ENCODE measurements around the gene AXIN1.
"Not testable (repeated sequence)": the region's sequence is repeated elsewhere in the genome, so short reads cannot be mapped to it uniquely, and the experiment has no call there.

The AXIN1 gene

GRCh38 chr16:391885-392335, 39.4 kb upstream of the AXIN1 start:
- Histone ChIP-seq H3K4me3 (ENCODE audit: low read depth, low read length) (no peak overlapping the region), H3K27me3 (ENCODE audit: control insufficient read depth, insufficient read depth, low read length) (no peaks in the 10 kb centered on the region), H3K9ac (ENCODE audit: low read depth, low read length) (no peak overlapping the region), H3K36me3 (ENCODE audit: control insufficient read depth, insufficient read depth, low read length) (no peaks in the 10 kb centered on the region), H3K9me3 (ENCODE audit: control insufficient read depth, insufficient read depth, low read length) (no peaks in the 10 kb centered on the region), H3K4me1 (ENCODE audit: control insufficient read depth, insufficient read depth, low read length) (peaks cover 5% of the 10 kb centered on the region)

GRCh38 chr16:389352-389751, 36.8 kb upstream of the AXIN1 start:
- Histone ChIP-seq H3K36me3 (ENCODE audit: control insufficient read depth, insufficient read depth, low read length) (no peaks in the 10 kb centered on the region), H3K4me1 (ENCODE audit: control insufficient read depth, insufficient read depth, low read length) (peaks cover 4% of the 10 kb centered on the region), H3K9ac (ENCODE audit: low read depth, low read length) (no peak overlapping the region), H3K9me3 (ENCODE audit: control insufficient read depth, insufficient read depth, low read length) (no peaks in the 10 kb centered on the region), H3K27me3 (ENCODE audit: control insufficient read depth, insufficient read depth, low read length) (no peaks in the 10 kb centered on the region), H3K4me3 (ENCODE audit: low read depth, low read length) (no peak overlapping the region)

- not testable (repeated sequence) for H3K4me3 ChIP-seq (ENCODE audit: low read depth, low read length); H3K36me3 ChIP-seq (ENCODE audit: control insufficient read depth, insufficient read depth, low read length); H3K27me3 ChIP-seq (ENCODE audit: control insufficient read depth, insufficient read depth, low read length); H3K4me1 ChIP-seq (ENCODE audit: control insufficient read depth, insufficient read depth, low read length); H3K9ac ChIP-seq (ENCODE audit: low read depth, low read length); H3K9me3 ChIP-seq (ENCODE audit: control insufficient read depth, insufficient read depth, low read length)
These were observed 35.5 kb upstream of the AXIN1 start for GRCh38 chr16:387761-388666.

DNA sequence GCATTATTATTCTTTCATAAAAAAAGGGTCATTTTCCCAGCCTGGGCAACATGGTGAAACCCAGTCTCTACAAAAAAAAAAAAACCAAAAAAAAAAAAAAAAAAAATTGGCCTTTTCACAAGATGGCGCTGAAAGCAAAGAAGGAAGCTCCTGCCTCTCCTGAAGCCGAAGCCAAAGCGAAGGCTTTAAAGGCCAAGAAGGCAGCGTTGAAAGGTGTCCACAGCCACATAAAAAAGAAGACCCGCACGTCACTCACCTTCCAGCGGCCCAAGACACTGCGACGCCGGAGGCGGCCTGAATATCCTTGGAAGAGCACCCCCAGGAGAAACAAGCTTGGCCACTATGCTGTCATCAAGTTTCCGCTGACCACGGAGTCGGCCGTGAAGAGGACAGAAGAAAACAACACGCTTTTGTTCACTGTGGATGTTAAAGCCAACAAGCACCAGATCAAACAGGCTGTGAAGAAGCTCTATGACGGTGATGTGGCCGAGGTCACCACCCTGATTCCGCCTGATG, 34.2 kb upstream of the AXIN1 start:
- H3K4me1 ChIP-seq (ENCODE audit: control insufficient read depth, insufficient read depth, low read length): peaks cover 8% of the 10 kb centered on the region
- H3K9ac ChIP-seq (ENCODE audit: low read depth, low read length): no peak overlapping the region
- no peak overlapping the region for H3K4me3 ChIP-seq (ENCODE audit: low read depth, low read length)
- no peaks in the 10 kb centered on the region for H3K36me3 ChIP-seq (ENCODE audit: control insufficient read depth, insufficient read depth, low read length)
- H3K9me3 ChIP-seq (ENCODE audit: control insufficient read depth, insufficient read depth, low read length): no peaks in the 10 kb centered on the region
- no peaks in the 10 kb centered on the region for H3K27me3 ChIP-seq (ENCODE audit: control insufficient read depth, insufficient read depth, low read length)

GRCh38 chr16:383326-384051, 31.0 kb upstream of the AXIN1 start:
- Histone ChIP-seq H3K36me3 (ENCODE audit: control insufficient read depth, insufficient read depth, low read length) (no peaks in the 10 kb centered on the region), H3K4me1 (ENCODE audit: control insufficient read depth, insufficient read depth, low read length) (peaks cover 15% of the 10 kb centered on the region), H3K4me3 (ENCODE audit: low read depth, low read length) (peak overlapping the region; percentile 79), H3K9ac (ENCODE audit: low read depth, low read length) (peak overlapping the region; percentile 73), H3K27me3 (ENCODE audit: control insufficient read depth, insufficient read depth, low read length) (no peaks in the 10 kb centered on the region), H3K9me3 (ENCODE audit: control insufficient read depth, insufficient read depth, low read length) (no peaks in the 10 kb centered on the region)

DNA sequence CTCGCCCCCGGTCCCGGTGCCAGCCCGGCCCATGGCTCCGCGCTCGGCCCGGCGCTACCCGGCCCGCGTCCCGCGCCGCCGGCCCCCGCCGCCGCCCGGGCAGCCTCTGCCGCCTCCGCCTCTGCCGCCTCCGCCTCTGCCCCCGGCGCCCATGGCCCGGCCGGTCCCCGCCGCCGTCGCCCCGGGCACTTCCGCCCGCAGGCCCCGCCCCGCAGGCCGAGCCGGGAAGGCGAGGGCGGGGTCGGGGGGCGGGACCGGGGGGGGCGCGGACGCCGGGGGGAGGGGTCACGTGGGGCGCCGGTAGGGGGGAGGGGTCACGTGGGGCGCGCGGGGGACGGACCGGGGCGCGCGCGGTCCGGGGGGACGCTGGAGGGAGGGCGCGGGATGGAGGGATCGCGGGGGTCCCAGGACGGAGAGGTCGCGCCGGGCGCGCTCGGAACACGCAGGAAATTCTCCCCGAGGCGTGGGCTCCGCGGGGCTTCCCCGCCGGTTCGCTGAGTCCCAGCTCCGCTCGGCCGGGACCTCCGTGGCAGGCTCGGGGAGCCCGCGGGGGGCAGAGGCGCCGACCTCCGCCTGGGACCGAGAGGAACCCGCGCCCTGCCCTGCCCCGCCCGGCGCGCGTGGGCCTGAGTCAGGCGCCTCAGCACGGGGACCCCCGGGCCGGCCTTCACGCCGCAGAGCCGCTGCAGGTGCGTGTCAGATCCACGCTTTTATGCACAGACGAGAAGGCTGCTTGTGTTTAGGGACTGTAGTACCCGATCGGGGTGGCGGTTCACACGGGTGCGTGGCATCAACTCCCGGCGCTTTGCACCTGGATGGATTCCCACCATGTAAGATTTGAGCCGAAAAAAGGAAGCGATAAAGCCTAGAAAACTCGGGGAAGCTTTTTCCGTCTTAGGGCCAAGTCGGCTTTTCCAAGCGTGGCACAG, 29.5 kb upstream of the AXIN1 start, which contains the start of gene PGAP6:
Gene PGAP6 (minus strand): TSS at position 190 of the 929 bp plus-strand sequence. CDS start 157 bp downstream, at position 33.
- Histone ChIP-seq H3K4me3 (ENCODE audit: low read depth, low read length) (peak within 1 kb of the TSS; percentile 79), H3K9ac (ENCODE audit: low read depth, low read length) (peak within 1 kb of the TSS; percentile 76), H3K27me3 (ENCODE audit: control insufficient read depth, insufficient read depth, low read length) (no peaks in the 10 kb centered on the region), H3K36me3 (ENCODE audit: control insufficient read depth, insufficient read depth, low read length) (peaks cover 8% of the 10 kb centered on the region), H3K4me1 (ENCODE audit: control insufficient read depth, insufficient read depth, low read length) (peaks cover 15% of the 10 kb centered on the region), H3K9me3 (ENCODE audit: control insufficient read depth, insufficient read depth, low read length) (no peaks in the 10 kb centered on the region)

DNA sequence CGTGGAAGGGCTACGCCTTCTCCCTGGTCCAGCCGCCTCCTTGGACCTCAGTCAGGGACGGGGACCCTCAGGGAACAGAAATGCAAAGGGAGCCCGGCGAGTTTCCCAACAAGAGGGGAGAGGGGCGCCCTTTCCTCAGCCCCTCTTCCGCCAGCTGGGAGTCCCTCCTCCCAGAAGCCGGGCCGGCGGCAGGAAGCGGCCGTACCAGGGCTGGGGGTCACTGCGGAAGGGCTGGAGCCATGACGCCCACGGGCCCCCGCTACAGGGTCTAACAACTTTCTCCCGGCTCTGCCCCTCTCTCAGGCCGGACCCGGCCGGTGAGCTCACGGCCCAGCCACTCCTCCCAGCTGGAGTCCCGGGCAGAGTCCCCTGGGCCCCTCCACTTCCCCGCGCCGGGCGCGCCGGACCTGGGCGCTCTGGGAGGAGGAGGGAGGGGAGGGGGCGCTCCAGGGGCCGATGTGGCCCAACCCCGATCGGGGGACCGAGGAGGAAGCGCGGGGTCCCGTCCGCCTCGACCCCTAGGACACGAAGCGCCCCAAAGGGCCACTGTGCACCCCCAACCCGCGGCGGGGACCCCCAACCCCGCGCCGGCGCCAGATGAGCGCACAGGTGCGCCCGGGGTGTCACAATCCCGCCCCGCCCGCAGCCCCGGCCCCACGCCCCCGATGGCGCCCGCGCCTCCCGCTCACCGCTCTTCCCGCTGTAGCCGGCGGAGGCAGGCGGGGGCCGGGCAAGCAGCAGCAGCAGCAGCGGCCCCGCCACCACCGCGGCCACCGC, 28.7 kb upstream of the AXIN1 start:
- Histone ChIP-seq H3K4me3 (ENCODE audit: low read depth, low read length) (peak overlapping the region; percentile 79), H3K9me3 (ENCODE audit: control insufficient read depth, insufficient read depth, low read length) (no peaks in the 10 kb centered on the region), H3K27me3 (ENCODE audit: control insufficient read depth, insufficient read depth, low read length) (no peaks in the 10 kb centered on the region), H3K36me3 (ENCODE audit: control insufficient read depth, insufficient read depth, low read length) (peaks cover 17% of the 10 kb centered on the region), H3K4me1 (ENCODE audit: control insufficient read depth, insufficient read depth, low read length) (peaks cover 11% of the 10 kb centered on the region), H3K9ac (ENCODE audit: low read depth, low read length) (peak overlapping the region; percentile 70)

GRCh38 chr16:380762-381011, 28.2 kb upstream of the AXIN1 start:
- Histone ChIP-seq H3K36me3 (ENCODE audit: control insufficient read depth, insufficient read depth, low read length) (peaks cover 22% of the 10 kb centered on the region), H3K27me3 (ENCODE audit: control insufficient read depth, insufficient read depth, low read length) (no peaks in the 10 kb centered on the region), H3K4me3 (ENCODE audit: low read depth, low read length) (peak overlapping the region; percentile 79), H3K9me3 (ENCODE audit: control insufficient read depth, insufficient read depth, low read length) (no peaks in the 10 kb centered on the region), H3K9ac (ENCODE audit: low read depth, low read length) (peak overlapping the region; percentile 70), H3K4me1 (ENCODE audit: control insufficient read depth, insufficient read depth, low read length) (peaks cover 11% of the 10 kb centered on the region)

- peaks cover 11% of the 10 kb centered on the region for H3K4me1 ChIP-seq (ENCODE audit: control insufficient read depth, insufficient read depth, low read length)
- peak overlapping the region; percentile 79 for H3K4me3 ChIP-seq (ENCODE audit: low read depth, low read length)
- peaks cover 26% of the 10 kb centered on the region for H3K36me3 ChIP-seq (ENCODE audit: control insufficient read depth, insufficient read depth, low read length)
- H3K9me3 ChIP-seq (ENCODE audit: control insufficient read depth, insufficient read depth, low read length): no peaks in the 10 kb centered on the region
- peak overlapping the region; percentile 54 for H3K9ac ChIP-seq (ENCODE audit: low read depth, low read length)
- no peaks in the 10 kb centered on the region for H3K27me3 ChIP-seq (ENCODE audit: control insufficient read depth, insufficient read depth, low read length)
These were observed 27.6 kb upstream of the AXIN1 start for GRCh38 chr16:379961-380761.

DNA sequence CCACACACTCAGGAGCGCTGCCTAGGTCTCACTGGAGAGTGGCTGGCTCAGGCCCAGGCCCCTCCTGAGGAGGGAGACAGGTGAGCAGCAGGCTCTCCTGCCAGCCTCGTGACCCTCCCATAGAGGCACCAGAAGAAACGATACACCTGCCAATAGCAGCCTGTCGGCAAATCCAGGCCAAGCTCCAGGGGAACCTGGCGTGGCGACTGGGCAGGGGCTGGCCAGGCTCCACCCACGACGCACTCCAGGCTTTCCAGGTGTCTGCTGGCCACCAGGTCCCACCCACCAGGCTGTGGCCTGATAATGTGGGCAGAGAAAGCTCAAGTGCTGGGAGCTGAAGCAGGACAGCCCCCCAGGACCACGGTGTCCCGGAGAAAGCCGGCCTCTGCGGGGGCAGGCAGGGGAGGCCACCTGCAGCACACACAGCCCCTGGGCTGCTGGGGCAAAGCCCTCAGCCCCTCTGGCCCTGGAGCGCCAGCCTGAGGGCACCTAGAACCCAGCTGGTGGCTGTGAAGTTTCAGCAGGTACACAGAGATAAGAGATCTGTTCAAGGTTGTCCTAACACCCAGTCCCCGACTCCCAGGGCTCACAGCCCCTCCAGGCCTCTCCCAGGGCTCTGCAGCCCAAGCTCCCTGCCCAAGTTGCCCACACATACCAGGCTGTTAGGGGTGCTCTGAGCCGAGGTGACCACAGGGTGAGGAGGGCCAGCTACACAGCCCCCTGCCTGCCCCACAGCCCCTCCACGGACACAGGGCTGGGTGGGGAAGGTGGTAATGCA, 26.8 kb upstream of the AXIN1 start:
- no peaks in the 10 kb centered on the region for H3K27me3 ChIP-seq (ENCODE audit: control insufficient read depth, insufficient read depth, low read length)
- peak overlapping the region; percentile 26 for H3K4me3 ChIP-seq (ENCODE audit: low read depth, low read length)
- peaks cover 11% of the 10 kb centered on the region for H3K4me1 ChIP-seq (ENCODE audit: control insufficient read depth, insufficient read depth, low read length)
- H3K36me3 ChIP-seq (ENCODE audit: control insufficient read depth, insufficient read depth, low read length): peaks cover 34% of the 10 kb centered on the region
- no peaks in the 10 kb centered on the region for H3K9me3 ChIP-seq (ENCODE audit: control insufficient read depth, insufficient read depth, low read length)
- peak overlapping the region; percentile 54 for H3K9ac ChIP-seq (ENCODE audit: low read depth, low read length)
